Gastroesophageal sphincter (tissue), 4 donors: Measurements from ENCODE around the gene RPP25. TPM values are rescaled to one million over a fixed set of nuclear protein-coding genes. Genes with fewer than 3 reads are reported as not detected.

ENCODE experiments used
- ATAC-seq: fragments of 150-250 bp; one replicate; pipeline ENCODE4 v1.9.1; 2016; ENCODE audit warnings: mild to moderate bottlenecking, moderate library complexity
- H3K27ac ChIP-seq, 4 donors: fragments of 200-600 bp; sonication (generic) in 3 of 4; 1 replicate in 3 of 4; 2 replicates in 1 of 4; pipeline ENCODE4 v1.5.1; 2016 to 2019
- H3K27me3 ChIP-seq: fragments of 200-600 bp; sonication (generic); one replicate; pipeline ENCODE4 v1.5.1; 2019
- H3K36me3 ChIP-seq, 2 donors: fragments of 200-600 bp; sonication (generic); one replicate each; pipeline ENCODE4 v1.5.1; 2019; ENCODE audit warnings: control low read depth in 1 of 2
- H3K4me1 ChIP-seq, 3 donors: fragments of 200-600 bp; sonication (generic); 1 replicate in 2 of 3; 2 replicates in 1 of 3; pipeline ENCODE4 v1.5.1; 2016 to 2019; ENCODE audit warnings: control low read depth in 2 of 3
- H3K4me3 ChIP-seq, 2 donors: fragments of 200-600 bp; sonication (generic); one replicate each; pipeline ENCODE4 v1.5.1; 2019; ENCODE audit warnings: mild to moderate bottlenecking in 1 of 2, moderate library complexity in 1 of 2
- H3K9me3 ChIP-seq, 3 donors: fragments of 200-600 bp; sonication (generic); one replicate each; pipeline ENCODE4 v1.5.1; 2017 to 2019; ENCODE audit warnings: control low read depth in 2 of 3
- CTCF ChIP-seq, 4 experiments: fragments of 200-600 bp in 2 of 4; fragments of 450-650 bp in 2 of 4; sonication (generic) in 1 of 4; IDR thresholded peaks; one replicate each; pipeline ENCODE4 v1.5.1; 2017 to 2019; ENCODE audit warnings: antibody characterized with exemption in 4 of 4, mild to moderate bottlenecking in 2 of 4, moderate library complexity in 2 of 4
- EP300 ChIP-seq: sonication (generic); formaldehyde crosslinking; IDR thresholded peaks from one replicate; pipeline ENCODE4 v1.6.1; 2017; ENCODE audit warnings: antibody characterized with exemption, mild to moderate bottlenecking
- POLR2A ChIP-seq, 2 donors: fragments of 450-650 bp; IDR thresholded peaks; one replicate each; pipeline ENCODE4 v1.6.1; 2017; ENCODE audit warnings: antibody characterized with exemption in 2 of 2, mild to moderate bottlenecking in 2 of 2, moderate library complexity in 1 of 2
- POLR2AphosphoS5 ChIP-seq: sonication (generic); formaldehyde crosslinking; IDR thresholded peaks from one replicate; pipeline ENCODE4 v1.6.1; 2017; ENCODE audit warnings: antibody characterized with exemption
- WGBS, 2 donors: methylation state at CpG; one replicate each; pipeline ENCODE4 v1.1.5; 2018; ENCODE audit warnings: low coverage in 1 of 2; 5-methylcytosine and 5-hydroxymethylcytosine counted together
- total RNA-seq, 4 donors: library from RNA; depleted of rRNA; stranded (reverse); fragments of >200 nt; gene quantifications; one replicate each; pipeline ENCODE4 v1.1.0, GENCODE V29; 2016

RPP25 gene
- total RNA-seq, 4 donors from 2014 or later: 1.6 to 8.0 (median 6.7) TPM

GRCh38 chr15:74995779-74996765 is 39.5 kb upstream of the RPP25 start:
- peaks cover 3 to 21% (median 9%) of the 10 kb centered on the region in 3 donors for H3K4me1 ChIP-seq
- ATAC-seq: peak; percentile 39
- H3K9me3 ChIP-seq: no peaks in the 10 kb centered on the region
- WGBS, 2 donors: 7 to 27% methylated on average over 3 to 4 of the region's 42 CpGs
- TF ChIP-seq POLR2AphosphoS5 (no peak), CTCF (IDR thresholded peaks at IDR 0.05) (no peak), POLR2A (IDR thresholded peaks at IDR 0.05) (no peak)
- H3K4me3 ChIP-seq: peak overlapping the region; percentile 31 to 64
- peak overlapping the region in 1 of 4 donors; percentile 51 for H3K27ac ChIP-seq
- H3K27me3 ChIP-seq: peaks cover 52% of the 10 kb centered on the region
- no peaks in the 10 kb centered on the region for H3K36me3 ChIP-seq

- Histone ChIP-seq H3K4me3 (peak within 1 kb of the TSS; percentile 31 to 64), H3K4me1 (peaks cover 3 to 21% (median 9%) of the 10 kb centered on the region in 3 donors), H3K36me3 (no peaks in the 10 kb centered on the region), H3K9me3 (no peaks in the 10 kb centered on the region), H3K27ac (peak within 1 kb of the TSS in 1 of 4 donors; percentile 51), H3K27me3 (peaks cover 52% of the 10 kb centered on the region)
- no peak for TF ChIP-seq POLR2A (IDR thresholded peaks at IDR 0.05)
- TF ChIP-seq POLR2AphosphoS5: no peak
- no peak for TF ChIP-seq CTCF (IDR thresholded peaks at IDR 0.05)
- TF ChIP-seq EP300: no peak
- peak; percentile 90 for ATAC-seq
- WGBS, 2 donors: 8% methylated on average over 5 of the region's 58 CpGs; no CpG with 5 or more reads in 1 of the 2 donors
Observed at GRCh38 chr15:74995182-74995778, 38.7 kb upstream of the RPP25 start, which contains the start of gene SCAMP5. SCAMP5 (plus strand) TSS chr15:74995563; CDS start chr15:75011840, 16,277 bp downstream.

- no peak overlapping the region for H3K27ac ChIP-seq
- peaks cover 52% of the 10 kb centered on the region for H3K27me3 ChIP-seq
- peaks cover 3 to 21% (median 9%) of the 10 kb centered on the region in 3 donors for H3K4me1 ChIP-seq
- no peak for TF ChIP-seq POLR2A (IDR thresholded peaks at IDR 0.05)
- no peak for TF ChIP-seq EP300
- no peak for TF ChIP-seq POLR2AphosphoS5
- TF ChIP-seq CTCF (IDR thresholded peaks at IDR 0.05): no peak
- no peak for ATAC-seq
- no peaks in the 10 kb centered on the region for H3K9me3 ChIP-seq
- H3K4me3 ChIP-seq: peak overlapping the region in 1 of 2 donors; percentile 64
- 40 to 49% methylated on average over 5 of the region's 5 CpGs for WGBS, 2 donors
- H3K36me3 ChIP-seq: no peaks in the 10 kb centered on the region
Observed at GRCh38 chr15:74994685-74995084, 38.1 kb upstream of the RPP25 start.

- peaks cover 52% of the 10 kb centered on the region for H3K27me3 ChIP-seq
Observed at GRCh38 chr15:74994236-74994635, 37.7 kb upstream of the RPP25 start.

More at GRCh38 chr15:74994236-74994635, 37.7 kb upstream of the RPP25 start:
- no peak for ATAC-seq
- TF ChIP-seq POLR2A (IDR thresholded peaks at IDR 0.05): no peak
- TF ChIP-seq POLR2AphosphoS5: no peak
- TF ChIP-seq EP300: no peak
- TF ChIP-seq CTCF (IDR thresholded peaks at IDR 0.05): no peak
- no peak overlapping the region for H3K27ac ChIP-seq
- no peaks in the 10 kb centered on the region for H3K36me3 ChIP-seq
- 100% methylated on average over 2 of the region's 2 CpGs; no CpG with 5 or more reads in 1 of the 2 donors for WGBS, 2 donors
- no peak overlapping the region for H3K4me3 ChIP-seq
- peaks cover 3 to 21% (median 9%) of the 10 kb centered on the region in 3 donors for H3K4me1 ChIP-seq
- no peaks in the 10 kb centered on the region for H3K9me3 ChIP-seq
